ENCODE data around the gene PAQR5. TPM values are rescaled to one million over a fixed set of nuclear protein-coding genes. Genes with fewer than 3 reads are reported as not detected.
A peak's percentile ranks its signal among the peaks of the same experiment; 100 is the strongest.

Gene PAQR5
- total and polyA plus RNA-seq, 2 donors from 2014 or later: 32.7 to 51.3 TPM

- H3K27ac ChIP-seq (ENCODE audit: low read depth in 2 of 2, low read length in 2 of 2): peak overlapping the region; percentile 82 to 89
- TF ChIP-seq CTCF (IDR thresholded peaks at IDR 0.05; ENCODE audit: borderline replicate concordance, extremely low read depth, insufficient read depth): no peak
- peaks cover 0 to 52% (median 45%) of the 10 kb centered on the region in 3 donors for H3K4me1 ChIP-seq (ENCODE audit: control insufficient read depth in 2 of 3, insufficient read depth in 2 of 3, low read depth in 1 of 3, low read length in 3 of 3)
- peak overlapping the region in 1 of 3 donors; percentile 17 for H3K4me3 ChIP-seq (ENCODE audit: low read length in 3 of 3)
- H3K36me3 ChIP-seq (ENCODE audit: control insufficient read depth in 2 of 3, insufficient read depth in 3 of 3, low read length in 3 of 3): no peaks in the 10 kb centered on the region
- DNase-seq: no peak
- FAIRE-seq: no peak
- H3K9ac ChIP-seq (ENCODE audit: low read length in 3 of 3): peak overlapping the region in 1 of 3 donors; percentile 47
- no peaks in the 10 kb centered on the region for H3K9me3 ChIP-seq (ENCODE audit: control insufficient read depth in 2 of 3, insufficient read depth in 1 of 3, low read length in 3 of 3)
- intact Hi-C loops (cut with DNase I): no loop called here
- H3K27me3 ChIP-seq (ENCODE audit: control insufficient read depth, insufficient read depth, low read length): no peaks in the 10 kb centered on the region
These were observed 15.4 kb downstream of the PAQR5 start for GRCh38 chr15:69314131-69314530.

- DNase-seq (no peak), FAIRE-seq (no peak)
- Histone ChIP-seq H3K4me3 (ENCODE audit: low read length in 3 of 3) (no peak overlapping the region), H3K27me3 (ENCODE audit: control insufficient read depth, insufficient read depth, low read length) (no peaks in the 10 kb centered on the region), H3K27ac (ENCODE audit: low read depth in 2 of 2, low read length in 2 of 2) (peak overlapping the region; percentile 82 to 89), H3K4me1 (ENCODE audit: control insufficient read depth in 2 of 3, insufficient read depth in 2 of 3, low read depth in 1 of 3, low read length in 3 of 3) (peaks cover 0 to 56% (median 44%) of the 10 kb centered on the region in 3 donors), H3K36me3 (ENCODE audit: control insufficient read depth in 2 of 3, insufficient read depth in 3 of 3, low read length in 3 of 3) (no peaks in the 10 kb centered on the region), H3K9ac (ENCODE audit: low read length in 3 of 3) (peak overlapping the region in 1 of 3 donors; percentile 47), H3K9me3 (ENCODE audit: control insufficient read depth in 2 of 3, insufficient read depth in 1 of 3, low read length in 3 of 3) (no peaks in the 10 kb centered on the region)
- intact Hi-C loops (cut with DNase I): no loop called here
- no peak for TF ChIP-seq CTCF (IDR thresholded peaks at IDR 0.05; ENCODE audit: borderline replicate concordance, extremely low read depth, insufficient read depth)
These were observed 16.0 kb downstream of the PAQR5 start for GRCh38 chr15:69314736-69315135.

- no peak for TF ChIP-seq CTCF (IDR thresholded peaks at IDR 0.05; ENCODE audit: borderline replicate concordance, extremely low read depth, insufficient read depth)
- H3K27ac ChIP-seq (ENCODE audit: low read depth in 2 of 2, low read length in 2 of 2): peak overlapping the region; percentile 82 to 89
- no peaks in the 10 kb centered on the region for H3K36me3 ChIP-seq (ENCODE audit: control insufficient read depth in 2 of 3, insufficient read depth in 3 of 3, low read length in 3 of 3)
- DNase-seq (no peak), FAIRE-seq (no peak)
- H3K27me3 ChIP-seq (ENCODE audit: control insufficient read depth, insufficient read depth, low read length): no peaks in the 10 kb centered on the region
- H3K9ac ChIP-seq (ENCODE audit: low read length in 3 of 3): no peak overlapping the region
- intact Hi-C loops (cut with DNase I): no loop called here
- H3K4me3 ChIP-seq (ENCODE audit: low read length in 3 of 3): no peak overlapping the region
- H3K9me3 ChIP-seq (ENCODE audit: control insufficient read depth in 2 of 3, insufficient read depth in 1 of 3, low read length in 3 of 3): no peaks in the 10 kb centered on the region
- peaks cover 0 to 63% (median 47%) of the 10 kb centered on the region in 3 donors for H3K4me1 ChIP-seq (ENCODE audit: control insufficient read depth in 2 of 3, insufficient read depth in 2 of 3, low read depth in 1 of 3, low read length in 3 of 3)
These were observed 16.8 kb downstream of the PAQR5 start for GRCh38 chr15:69315402-69316110.
